Loucy (cell line): ENCODE results near the gene TYMP.
A peak's percentile ranks its signal among the peaks of the same experiment; 100 is the strongest.

Experiments
- H2AFZ ChIP-seq: fragments of 200-600 bp; sonication (generic); 2 replicates; pipeline ENCODE4 v1.6.0; 2016; ENCODE audit warnings: antibody characterized with exemption, mild to moderate bottlenecking, low read length, moderate library complexity
- H3F3A ChIP-seq: fragments of 200-600 bp; 2 replicates; pipeline ENCODE4 v1.6.0; 2016; ENCODE audit warnings: antibody characterized with exemption, low read depth, mild to moderate bottlenecking
- H3K27me3 ChIP-seq: fragments of 200-600 bp; sonication (generic); 2 replicates; pipeline ENCODE4 v1.6.1; 2014; ENCODE audit warnings: low read length, mild to moderate bottlenecking; ENCODE audit not compliant: insufficient read depth, poor library complexity, severe bottlenecking
- H3K36me3 ChIP-seq: fragments of 200-600 bp; sonication (generic); 2 replicates; pipeline ENCODE4 v1.6.1; 2016; ENCODE audit warnings: low read length; ENCODE audit not compliant: insufficient read depth
- H3K4me1 ChIP-seq: fragments of 200-600 bp; sonication (generic); 2 replicates; pipeline ENCODE4 v1.5.1; 2014; ENCODE audit warnings: low read length, mild to moderate bottlenecking; ENCODE audit not compliant: insufficient read depth, poor library complexity, severe bottlenecking
- H3K4me2 ChIP-seq: fragments of 200-600 bp; sonication (generic); 2 replicates; pipeline ENCODE4 v1.6.0; 2014; ENCODE audit warnings: antibody characterized with exemption, low read length, low read depth, mild to moderate bottlenecking; ENCODE audit not compliant: poor library complexity, severe bottlenecking
- H3K4me3 ChIP-seq: fragments of 200-600 bp; sonication (generic); 2 replicates; pipeline ENCODE4 v1.5.1; 2014; ENCODE audit warnings: low read length, mild to moderate bottlenecking, mixed read lengths; ENCODE audit not compliant: poor library complexity, severe bottlenecking
- H3K79me2 ChIP-seq: fragments of 200-600 bp; sonication (generic); 2 replicates; pipeline ENCODE4 v1.6.1; 2014; ENCODE audit warnings: low read length; ENCODE audit not compliant: insufficient read depth
- H3K9ac ChIP-seq: fragments of 200-600 bp; sonication (generic); 2 replicates; pipeline ENCODE4 v1.6.0; 2014; ENCODE audit warnings: mild to moderate bottlenecking, low read depth, low read length, moderate library complexity; ENCODE audit not compliant: poor library complexity, severe bottlenecking
- H3K9me2 ChIP-seq: fragments of 200-600 bp; sonication (generic); replicated peaks from 2 replicates; pipeline ENCODE4 v1.6.1; 2016; ENCODE audit warnings: low read depth, low read length, mixed read lengths
- H3K9me3 ChIP-seq: fragments of 200-600 bp; sonication (generic); 2 replicates; pipeline ENCODE4 v1.6.1; 2014; ENCODE audit warnings: mild to moderate bottlenecking, antibody characterized with exemption, low read length, low read depth; ENCODE audit not compliant: insufficient read depth
- H4K20me1 ChIP-seq: fragments of 200-600 bp; sonication (generic); 2 replicates; pipeline ENCODE4 v1.6.0; 2014; ENCODE audit warnings: antibody characterized with exemption, low read length, mild to moderate bottlenecking; ENCODE audit not compliant: insufficient read depth, poor library complexity, severe bottlenecking
- EZH2phosphoT487 ChIP-seq: fragments of 200-600 bp; IDR thresholded peaks from 2 replicates; pipeline ENCODE4 v1.6.1; 2018; ENCODE audit warnings: antibody characterized with exemption, mild to moderate bottlenecking, moderate library complexity, borderline replicate concordance
- TF ChIP-seq, protein P1 (sequence below): fragments of 200-600 bp; sonication (generic); conservative IDR thresholded peaks from 2 replicates; pipeline ENCODE4 v1.5.1; 2014; ENCODE audit warnings: mild to moderate bottlenecking, antibody characterized with exemption, low read length

Gene TYMP

DNA sequence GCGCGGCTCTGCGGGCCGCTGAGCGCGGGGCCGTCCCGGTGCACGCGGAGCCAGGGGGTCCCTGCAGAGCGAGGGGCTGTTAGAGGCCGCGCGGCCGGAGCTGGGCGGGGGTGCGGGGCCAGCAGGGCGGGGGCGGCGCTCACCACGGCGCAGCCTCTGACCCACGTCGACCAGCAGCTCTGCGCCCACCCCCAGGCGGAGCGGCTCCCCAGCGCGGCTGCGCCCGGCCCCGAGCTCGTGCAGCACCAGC lies 4.0 kb downstream of the TYMP start:
- Histone ChIP-seq H4K20me1 (peaks cover 9% of the 10 kb centered on the region), H3F3A (peaks cover 4% of the 10 kb centered on the region; the same call in 1 of the 2 replicates), H3K4me1 (peaks cover 16% of the 10 kb centered on the region), H3K9me3 (no peaks in the 10 kb centered on the region), H2AFZ (peak overlapping the region; percentile 91), H3K27me3 (no peaks in the 10 kb centered on the region), H3K9ac (peak overlapping the region; percentile 90), H3K36me3 (peaks cover 33% of the 10 kb centered on the region; the same call in 1 of the 2 replicates), H3K79me2 (peaks cover 16% of the 10 kb centered on the region; the same call in 1 of the 2 replicates), H3K4me3 (peak overlapping the region; percentile 84), H3K9me2 (no peaks in the 10 kb centered on the region), H3K4me2 (peak overlapping the region; percentile 90)
- TF ChIP-seq, protein P1, sequence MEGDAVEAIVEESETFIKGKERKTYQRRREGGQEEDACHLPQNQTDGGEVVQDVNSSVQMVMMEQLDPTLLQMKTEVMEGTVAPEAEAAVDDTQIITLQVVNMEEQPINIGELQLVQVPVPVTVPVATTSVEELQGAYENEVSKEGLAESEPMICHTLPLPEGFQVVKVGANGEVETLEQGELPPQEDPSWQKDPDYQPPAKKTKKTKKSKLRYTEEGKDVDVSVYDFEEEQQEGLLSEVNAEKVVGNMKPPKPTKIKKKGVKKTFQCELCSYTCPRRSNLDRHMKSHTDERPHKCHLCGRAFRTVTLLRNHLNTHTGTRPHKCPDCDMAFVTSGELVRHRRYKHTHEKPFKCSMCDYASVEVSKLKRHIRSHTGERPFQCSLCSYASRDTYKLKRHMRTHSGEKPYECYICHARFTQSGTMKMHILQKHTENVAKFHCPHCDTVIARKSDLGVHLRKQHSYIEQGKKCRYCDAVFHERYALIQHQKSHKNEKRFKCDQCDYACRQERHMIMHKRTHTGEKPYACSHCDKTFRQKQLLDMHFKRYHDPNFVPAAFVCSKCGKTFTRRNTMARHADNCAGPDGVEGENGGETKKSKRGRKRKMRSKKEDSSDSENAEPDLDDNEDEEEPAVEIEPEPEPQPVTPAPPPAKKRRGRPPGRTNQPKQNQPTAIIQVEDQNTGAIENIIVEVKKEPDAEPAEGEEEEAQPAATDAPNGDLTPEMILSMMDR: 0 out of 2 replicates have a peak, but pooled peaks have one; percentile 53
- TF ChIP-seq EZH2phosphoT487: no peak

DNA sequence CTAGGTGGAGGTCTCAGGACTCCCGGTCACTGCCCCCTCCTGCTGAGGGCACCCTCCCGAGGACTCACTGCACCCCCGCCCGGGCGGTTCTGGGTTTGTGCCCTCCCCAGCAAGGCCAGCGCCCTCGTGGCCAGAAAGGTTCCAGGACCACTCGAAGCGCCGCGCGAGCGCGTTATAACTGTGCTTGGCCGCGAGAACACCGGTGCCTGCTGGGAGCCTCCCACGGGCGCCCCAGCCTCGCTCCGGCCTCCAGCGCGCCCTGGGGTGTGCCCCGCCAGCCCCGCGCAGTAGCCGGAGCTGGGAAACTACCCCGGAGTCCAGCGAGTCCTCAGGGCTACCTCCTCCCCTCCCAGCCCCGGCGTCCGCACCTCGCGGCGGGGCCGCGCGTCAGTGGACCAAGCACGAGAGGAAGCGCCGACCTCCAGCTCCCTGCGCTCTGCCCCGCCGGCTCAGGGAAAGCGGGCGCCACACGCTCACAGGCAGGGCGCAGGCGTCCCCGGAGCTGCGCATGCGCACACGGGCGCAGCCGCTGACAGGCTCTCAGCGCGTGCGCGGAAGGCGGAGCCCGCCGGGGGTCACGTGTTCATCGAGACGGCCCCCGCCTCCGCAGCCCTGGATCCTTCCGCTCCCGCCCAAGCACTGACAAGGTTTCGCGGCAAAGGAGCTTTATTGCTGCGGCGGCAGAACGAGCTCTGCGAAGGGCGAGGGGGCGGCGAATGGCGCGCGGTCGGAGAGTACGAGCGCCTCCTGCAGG lies 4.5 kb downstream of the TYMP start, which contains the start of gene SCO2:
SCO2 (minus strand) TSS at position 495 of the 754 bp plus-strand sequence. CDS start 1,187 bp downstream, outside the sequence.
- H2AFZ ChIP-seq: peak within 1 kb of the TSS; percentile 91
- peaks cover 35% of the 10 kb centered on the region; the same call in 1 of the 2 replicates for H3K36me3 ChIP-seq
- H4K20me1 ChIP-seq: peaks cover 9% of the 10 kb centered on the region
- H3K4me1 ChIP-seq: peaks cover 16% of the 10 kb centered on the region
- H3K9me3 ChIP-seq: no peaks in the 10 kb centered on the region
- peak within 1 kb of the TSS; percentile 90 for H3K9ac ChIP-seq
- no peaks in the 10 kb centered on the region for H3K27me3 ChIP-seq
- H3K9me2 ChIP-seq: no peaks in the 10 kb centered on the region
- peaks cover 16% of the 10 kb centered on the region; the same call in 1 of the 2 replicates for H3K79me2 ChIP-seq
- H3F3A ChIP-seq: peaks cover 4% of the 10 kb centered on the region; the same call in 1 of the 2 replicates
- peak within 1 kb of the TSS; percentile 84 for H3K4me3 ChIP-seq
- peak within 1 kb of the TSS; percentile 90 for H3K4me2 ChIP-seq
- TF ChIP-seq EZH2phosphoT487: no peak
- TF ChIP-seq, protein P1: no peak; the same call in 1 of the 2 replicates

DNA sequence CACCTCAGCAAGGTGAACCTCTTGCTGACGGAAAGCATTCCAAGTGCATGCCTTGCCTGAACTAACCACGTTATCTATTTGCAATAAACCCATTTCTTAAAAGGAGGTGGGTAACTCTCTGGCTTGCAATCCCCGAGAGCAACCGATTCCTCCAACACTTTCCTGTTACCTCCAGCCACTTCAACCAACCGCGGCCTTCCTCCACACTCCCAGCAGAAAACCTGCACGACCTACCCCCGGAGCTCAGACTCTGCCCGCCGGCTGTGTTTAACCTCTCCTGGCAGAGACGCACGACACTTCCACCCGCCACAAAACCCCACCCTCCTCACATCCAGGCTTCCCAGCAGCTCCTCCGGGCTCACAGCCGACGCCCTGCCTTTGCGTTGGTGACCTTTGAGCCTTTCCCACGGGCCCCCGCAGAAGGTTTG lies 5.1 kb downstream of the TYMP start:
- no peak overlapping the region for H2AFZ ChIP-seq

More for the DNA sequence above, 5.1 kb downstream of the TYMP start:
- H3K9me2 ChIP-seq: no peaks in the 10 kb centered on the region
- peaks cover 4% of the 10 kb centered on the region; the same call in 1 of the 2 replicates for H3F3A ChIP-seq
- peaks cover 16% of the 10 kb centered on the region for H3K4me1 ChIP-seq
- TF ChIP-seq, protein P1: no peak
- no peak for TF ChIP-seq EZH2phosphoT487
- no peaks in the 10 kb centered on the region for H3K9me3 ChIP-seq
- peaks cover 16% of the 10 kb centered on the region; the same call in 1 of the 2 replicates for H3K79me2 ChIP-seq
- peak overlapping the region; percentile 84 for H3K4me3 ChIP-seq
- H4K20me1 ChIP-seq: peaks cover 9% of the 10 kb centered on the region
- H3K36me3 ChIP-seq: peaks cover 36% of the 10 kb centered on the region; the same call in 1 of the 2 replicates
- no peaks in the 10 kb centered on the region for H3K27me3 ChIP-seq
- peak overlapping the region; percentile 90 for H3K9ac ChIP-seq
- peak overlapping the region; percentile 90 for H3K4me2 ChIP-seq
